ENCODE data around the gene PRLHR.
A peak's percentile ranks its signal among the peaks of the same experiment; 100 is the strongest.

PRLHR gene

GRCh38 chr10:118586911-118587310, 8.5 kb downstream of the PRLHR start:
- DNase-seq, result no peak

DNA sequence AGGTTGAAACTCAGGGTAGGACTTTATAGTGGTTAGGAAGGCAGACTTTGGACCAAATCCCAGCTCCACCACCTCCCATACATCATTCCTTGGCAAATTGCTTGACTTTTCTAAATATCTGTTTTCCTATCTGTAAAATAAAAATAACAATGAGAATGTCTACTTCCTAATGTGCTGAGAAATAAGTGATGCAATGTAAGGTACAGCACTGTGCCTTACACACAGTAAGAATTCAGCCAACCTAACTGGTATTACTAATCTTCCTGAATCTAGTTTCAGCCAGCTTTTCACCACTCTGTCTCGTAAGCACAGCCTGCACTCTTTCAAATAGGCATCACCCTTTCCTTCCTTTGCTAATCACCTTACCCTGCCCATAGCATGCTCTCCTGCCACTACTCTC, 9.7 kb downstream of the PRLHR start:
- DNase-seq, result no peak

DNA sequence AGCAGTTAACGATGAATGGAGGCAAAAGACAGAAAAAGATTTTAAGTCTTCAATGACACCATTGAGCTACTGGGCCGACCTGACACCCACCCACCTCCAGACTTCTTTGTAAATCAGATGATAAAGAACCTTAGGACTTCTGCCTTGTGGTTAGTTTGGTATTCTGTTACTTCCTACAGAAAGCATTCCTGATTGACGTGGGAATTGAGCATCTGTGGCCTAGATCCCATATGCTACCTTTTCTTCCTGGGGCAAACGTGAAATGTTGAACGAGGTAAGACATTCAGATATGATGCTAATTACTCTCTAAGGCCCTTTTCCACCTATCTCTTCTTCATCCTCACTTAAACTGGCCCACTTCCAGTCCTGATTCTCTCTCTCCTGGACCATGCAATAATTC, 10.2 kb downstream of the PRLHR start:
- no peak for DNase-seq

DNA sequence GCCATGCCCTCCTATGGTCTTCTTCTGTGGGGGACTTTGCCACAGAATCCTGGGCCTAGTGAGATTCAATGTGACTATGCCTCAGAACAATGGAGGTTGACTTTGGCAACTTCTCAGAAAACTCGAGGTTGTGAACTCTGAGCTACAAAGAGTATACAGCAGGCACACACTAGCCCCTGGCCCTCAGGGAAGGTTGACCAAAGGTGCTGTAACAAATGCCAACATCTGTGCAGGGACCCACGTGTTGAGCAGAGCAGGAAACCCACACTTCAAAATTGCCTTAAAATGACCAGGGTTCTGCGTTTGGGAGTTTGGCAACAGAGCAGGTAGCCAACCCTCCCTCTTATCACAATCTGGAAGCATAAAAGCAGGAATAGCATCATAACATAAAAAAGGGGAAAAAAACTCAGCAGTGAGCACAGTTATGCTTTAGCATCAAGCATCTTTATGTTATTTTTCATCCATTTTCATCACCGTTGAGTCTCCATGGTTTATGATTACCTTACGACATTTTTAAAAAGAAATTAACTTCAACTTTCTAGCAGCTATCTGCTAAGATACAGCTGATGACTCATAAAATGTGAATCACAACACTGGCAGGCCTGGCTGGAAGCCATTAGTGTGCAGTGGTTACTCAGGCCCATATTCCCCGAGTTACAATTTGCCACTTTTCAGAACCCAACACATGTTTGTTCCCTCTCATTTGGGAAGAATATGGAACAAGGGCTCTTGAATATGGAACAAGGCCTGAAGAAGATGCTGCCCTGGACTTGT, 11.1 kb downstream of the PRLHR start:
- no peak for DNase-seq

DNA sequence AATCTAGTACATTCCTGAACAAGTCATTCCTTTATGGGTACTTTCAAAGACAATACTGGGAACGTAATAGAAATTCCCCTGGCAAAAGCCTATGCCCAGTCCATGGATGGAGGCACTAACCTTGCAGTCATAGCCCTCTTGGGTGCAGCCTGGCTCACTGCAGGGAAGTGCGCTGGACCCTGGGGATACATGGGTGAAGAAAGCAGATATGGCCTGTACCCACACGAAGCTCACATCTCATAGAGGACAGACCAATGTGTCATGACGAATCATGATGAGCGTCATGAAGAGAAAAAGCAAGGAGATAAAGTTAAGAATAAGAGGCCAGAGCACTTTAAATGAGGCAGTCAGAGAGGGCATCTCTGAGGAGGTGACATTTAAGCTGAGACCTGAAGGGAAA, 11.8 kb downstream of the PRLHR start:
- DNase-seq, result no peak

DNA sequence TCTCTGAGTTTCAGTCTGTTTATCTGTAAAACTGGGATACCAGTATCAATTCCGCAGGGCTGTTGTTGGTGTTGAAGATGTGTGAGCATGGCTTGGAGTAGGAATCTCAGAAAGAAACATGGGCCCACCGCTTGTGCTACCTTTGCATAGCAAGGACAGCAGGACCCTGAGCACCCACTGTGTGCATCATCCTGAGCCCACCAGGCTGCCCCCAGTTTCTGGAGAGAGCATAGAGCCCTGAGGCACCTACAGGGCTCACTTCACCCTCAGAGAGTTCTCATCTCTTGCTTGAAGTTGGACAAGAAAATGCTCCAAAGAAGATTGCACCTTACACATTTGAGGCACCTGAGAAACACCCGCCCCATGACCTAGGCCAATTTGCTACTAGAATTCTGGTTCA, 12.9 kb downstream of the PRLHR start:
- DNase-seq, result no peak

GRCh38 chr10:118581340-118581739, 14.1 kb downstream of the PRLHR start:
- no peak for DNase-seq

DNA sequence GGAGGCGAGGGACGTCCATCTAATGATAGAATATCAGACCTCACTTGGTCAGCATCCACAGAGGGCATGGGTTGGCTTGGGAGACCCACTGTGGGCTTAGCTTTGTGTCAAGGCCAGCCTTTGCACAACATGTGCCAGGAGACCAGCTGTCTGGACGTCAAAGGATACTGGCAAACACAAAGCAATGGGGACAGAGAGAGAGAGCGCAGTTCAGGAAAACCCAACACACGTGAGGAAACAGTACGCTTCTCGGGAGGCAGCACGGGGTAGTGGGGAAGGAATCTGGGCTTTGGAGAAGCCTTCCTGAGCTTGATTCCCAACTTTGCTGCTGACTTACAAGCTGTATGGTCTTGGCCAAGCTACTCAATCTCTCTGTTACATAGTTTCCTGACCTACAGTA, 14.7 kb downstream of the PRLHR start:
- no peak for DNase-seq

DNA sequence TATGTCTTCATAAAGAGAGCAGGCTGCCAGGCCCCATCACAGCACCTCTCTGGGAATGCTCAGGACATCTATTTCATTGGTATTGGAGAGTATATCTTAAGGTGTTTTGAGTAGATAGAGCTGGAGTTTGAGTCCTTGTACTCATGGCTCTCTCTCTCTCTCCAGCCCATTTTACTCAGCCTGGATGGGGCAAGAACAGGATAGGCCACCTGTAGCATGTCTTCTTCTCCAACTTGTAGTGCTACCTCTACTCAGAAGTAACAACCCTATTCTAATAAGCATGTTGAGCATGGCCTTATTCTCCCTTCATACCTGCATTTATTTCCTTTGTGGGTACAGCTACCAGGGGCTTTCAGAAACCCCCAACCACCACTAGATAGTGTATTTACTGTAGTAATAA, 21.9 kb downstream of the PRLHR start:
- DNase-seq, result no peak

GRCh38 chr10:118572256-118573041, 23.0 kb downstream of the PRLHR start:
- no peak for DNase-seq

GRCh38 chr10:118571123-118571522, 24.3 kb downstream of the PRLHR start:
- no peak for DNase-seq

- DNase-seq, result no peak
Measured at GRCh38 chr10:118570591-118570990, 24.9 kb downstream of the PRLHR start.

- DNase-seq, result no peak
Measured at GRCh38 chr10:118569882-118570252, 25.6 kb downstream of the PRLHR start.

- no peak for DNase-seq
Measured at GRCh38 chr10:118569241-118569881, 26.1 kb downstream of the PRLHR start.

DNA sequence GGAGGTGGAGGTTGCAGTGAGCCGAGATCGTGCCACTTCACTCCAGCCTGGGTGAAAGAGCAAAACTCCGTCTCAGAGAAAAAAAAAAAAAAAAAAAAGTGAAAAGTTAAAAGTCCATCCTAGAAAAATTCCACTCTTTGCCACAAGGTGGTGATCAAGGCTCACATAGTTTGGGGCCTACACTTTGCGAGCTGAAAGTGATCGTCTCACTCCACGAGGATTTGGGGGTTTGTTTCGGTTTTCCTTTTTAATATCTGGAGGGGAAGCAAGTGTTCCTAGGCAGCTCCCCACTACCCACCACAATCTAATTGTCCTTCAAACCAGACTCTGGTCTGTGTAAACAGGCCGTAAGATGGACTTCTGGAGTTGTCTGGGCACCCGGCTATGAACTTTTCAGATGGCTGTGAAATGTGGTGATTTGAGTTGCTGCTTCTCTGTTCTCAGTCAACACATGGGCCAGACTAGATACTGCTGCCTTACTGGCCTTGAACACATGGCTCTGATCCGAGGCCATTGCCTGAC, 27.1 kb downstream of the PRLHR start:
- DNase-seq, result peak; percentile 71

- DNase-seq, result no peak
Measured at GRCh38 chr10:118567701-118568248, 27.7 kb downstream of the PRLHR start.

GRCh38 chr10:118566911-118567310, 28.5 kb downstream of the PRLHR start:
- no peak for DNase-seq

DNA sequence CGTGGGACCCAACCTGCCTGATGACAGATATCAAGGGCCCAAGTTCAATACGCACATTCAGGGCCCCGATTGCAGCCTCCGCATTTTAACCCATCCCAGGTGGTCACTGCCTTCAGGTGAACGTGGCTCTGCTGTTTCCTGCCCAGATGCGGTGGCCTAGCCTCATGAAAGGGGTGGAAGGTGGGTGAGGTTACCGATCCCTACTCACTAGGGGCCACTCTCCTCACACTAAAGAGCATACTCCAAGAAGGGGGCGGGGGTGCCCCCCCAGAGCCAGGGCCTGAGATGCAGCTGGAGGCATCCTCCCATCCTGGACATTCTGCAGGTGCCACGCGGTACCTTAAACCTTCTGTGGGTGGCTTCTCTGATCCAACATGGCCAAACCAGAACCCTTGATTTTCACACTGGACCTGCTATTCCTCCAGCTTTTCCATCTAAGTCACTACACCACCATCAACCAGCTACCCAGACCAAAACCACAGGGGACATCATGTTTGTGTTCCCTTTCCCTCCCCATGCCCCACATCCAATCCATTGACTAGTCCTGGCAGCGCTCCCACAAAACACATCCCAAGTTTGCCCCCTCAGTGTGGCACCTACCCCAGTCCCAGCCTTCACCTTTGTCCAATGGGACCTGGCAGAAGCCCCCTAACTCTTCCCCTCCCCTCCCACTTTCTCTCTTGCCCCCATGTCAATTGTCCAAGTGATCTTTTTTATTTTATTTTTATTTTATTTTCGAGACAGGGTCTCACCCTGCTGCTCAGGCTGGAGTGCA, 30.0 kb downstream of the PRLHR start:
- no peak for DNase-seq

- no peak for DNase-seq
Measured at GRCh38 chr10:118564652-118565051, 30.8 kb downstream of the PRLHR start.

DNA sequence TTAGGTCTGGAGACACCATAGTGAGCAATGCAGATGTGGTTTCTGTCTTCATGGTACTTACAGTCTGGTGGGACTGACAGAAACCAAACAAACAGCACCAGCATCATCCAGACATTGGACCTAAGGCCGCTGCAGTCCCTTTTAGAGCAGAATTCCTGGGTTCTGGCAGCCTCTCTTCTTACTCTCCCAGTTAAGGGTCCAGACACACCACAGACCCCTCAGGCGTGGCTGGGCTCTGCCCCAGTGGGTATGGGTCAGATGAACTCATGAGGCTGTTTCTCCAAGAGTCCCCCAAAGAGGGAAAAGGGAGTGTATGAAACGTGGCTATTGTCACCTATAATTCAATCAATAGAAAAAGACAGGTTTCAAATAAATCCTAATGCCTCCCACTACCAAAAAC, 31.3 kb downstream of the PRLHR start:
- DNase-seq, result no peak

GRCh38 chr10:118563373-118563890, 32.0 kb downstream of the PRLHR start:
- DNase-seq, result no peak

DNA sequence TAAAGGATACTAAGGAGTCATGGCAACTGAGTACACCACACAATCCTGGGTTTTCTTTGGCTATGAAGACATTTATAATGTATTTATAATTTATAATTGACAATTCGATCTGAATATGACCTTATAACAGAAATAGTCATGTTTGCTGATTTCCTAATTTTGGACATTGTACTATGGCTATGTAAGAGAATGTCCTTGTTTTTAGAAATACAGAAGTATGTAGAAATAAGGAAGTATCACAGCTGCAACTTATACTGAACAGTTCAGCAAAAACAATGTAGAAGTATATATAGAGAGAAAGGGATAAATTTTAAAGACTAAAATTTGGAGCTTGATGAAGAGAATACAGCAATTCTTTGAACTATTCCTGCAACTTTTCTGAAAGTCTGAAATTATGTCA, 32.6 kb downstream of the PRLHR start:
- no peak for DNase-seq

Measured in activated CD4-positive, alpha-beta T cell treated with anti-CD3 and anti-CD28 coated beads, Interleukin-2, Interleukin-6, amounts not matched to agents 100 ng/mL and 50 ng/mL, durations not matched to agents 16 hours and 8 hours (primary cell).